HG03135 (cell line): ENCODE measurements around the gene ABCG1.

Experiments used
- ATAC-seq: cut with Tn5 transposase; IDR thresholded peaks from one replicate; pipeline ENCODE4 v1.9.1; 2021; ENCODE audit warnings: mild to moderate bottlenecking, moderate library complexity; ENCODE audit not compliant: unreplicated experiment

Gene ABCG1

DNA sequence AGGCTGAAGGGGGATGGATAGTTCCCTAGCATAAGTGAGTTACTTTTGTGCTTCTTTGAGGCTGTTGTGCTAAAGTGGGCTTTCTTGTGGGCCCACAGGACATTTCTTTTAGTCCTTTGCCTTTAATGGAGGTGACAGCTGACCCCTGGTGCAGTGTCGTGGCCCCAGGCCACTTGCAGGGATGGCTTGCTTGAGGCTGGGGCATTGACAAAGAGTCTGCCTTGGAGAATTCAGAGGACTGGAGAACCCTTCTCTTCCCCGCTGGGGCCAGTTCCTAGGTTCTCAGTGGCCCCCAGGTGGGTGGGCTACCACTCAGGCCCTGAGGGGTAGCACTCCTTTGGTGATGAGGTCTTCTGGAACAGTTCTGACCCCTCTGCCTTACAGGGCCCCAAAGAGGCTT, 12.8 kb downstream of the ABCG1 start:
- ATAC-seq = no peak

- no peak for ATAC-seq
These were observed 13.4 kb downstream of the ABCG1 start for GRCh38 chr21:42232176-42232825.

DNA sequence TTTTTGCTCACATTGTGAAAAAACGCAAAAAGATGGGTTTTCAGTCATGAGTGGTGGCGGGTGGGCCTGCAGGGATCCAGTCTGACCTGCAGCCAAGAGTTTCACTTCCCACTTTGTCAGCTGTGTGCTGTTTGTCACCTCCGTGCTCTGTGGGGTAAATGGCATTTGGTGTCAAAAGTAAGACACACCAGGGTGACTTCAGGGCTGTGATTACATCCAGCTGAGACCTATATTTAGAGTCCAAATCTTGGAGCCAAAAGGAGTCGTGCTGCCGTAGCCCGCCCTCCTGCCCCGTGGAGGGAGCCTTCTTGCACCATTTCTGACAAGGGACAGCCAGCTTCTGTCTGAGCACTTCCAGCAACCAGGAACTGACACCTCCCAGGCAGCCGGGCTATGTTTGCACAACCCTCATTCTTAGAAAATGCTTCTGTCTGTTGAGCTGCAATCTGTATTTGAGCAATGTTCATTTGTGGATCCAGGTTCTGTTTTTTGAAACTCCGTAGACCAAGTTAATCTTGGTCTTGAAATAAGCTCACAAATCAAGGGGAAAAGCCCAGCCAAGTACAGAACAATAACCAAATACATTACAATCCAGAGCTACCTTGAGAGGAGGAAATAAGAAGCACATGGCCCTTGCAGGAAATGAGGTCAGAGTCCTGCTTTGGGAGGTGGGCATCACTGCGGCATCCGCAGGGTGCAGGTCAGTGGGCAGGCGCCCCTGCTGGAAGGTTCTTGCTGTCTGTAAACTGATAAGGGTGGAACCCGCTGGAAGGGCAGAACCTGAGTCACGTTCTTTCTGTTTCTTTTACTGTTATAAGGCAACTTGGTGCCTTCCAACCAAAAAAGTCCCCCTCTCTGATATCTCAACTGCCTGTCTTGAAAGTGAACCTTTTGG, 14.4 kb downstream of the ABCG1 start:
- peak; percentile 36 for ATAC-seq

GRCh38 chr21:42234041-42234440, 15.1 kb downstream of the ABCG1 start:
- ATAC-seq = no peak

GRCh38 chr21:42234464-42235241, 15.7 kb downstream of the ABCG1 start:
- ATAC-seq = peak; percentile 39

GRCh38 chr21:42235593-42235992, 16.7 kb downstream of the ABCG1 start:
- no peak for ATAC-seq

GRCh38 chr21:42236014-42236413, 17.1 kb downstream of the ABCG1 start:
- no peak for ATAC-seq

GRCh38 chr21:42236693-42237092, 17.8 kb downstream of the ABCG1 start:
- ATAC-seq = no peak

DNA sequence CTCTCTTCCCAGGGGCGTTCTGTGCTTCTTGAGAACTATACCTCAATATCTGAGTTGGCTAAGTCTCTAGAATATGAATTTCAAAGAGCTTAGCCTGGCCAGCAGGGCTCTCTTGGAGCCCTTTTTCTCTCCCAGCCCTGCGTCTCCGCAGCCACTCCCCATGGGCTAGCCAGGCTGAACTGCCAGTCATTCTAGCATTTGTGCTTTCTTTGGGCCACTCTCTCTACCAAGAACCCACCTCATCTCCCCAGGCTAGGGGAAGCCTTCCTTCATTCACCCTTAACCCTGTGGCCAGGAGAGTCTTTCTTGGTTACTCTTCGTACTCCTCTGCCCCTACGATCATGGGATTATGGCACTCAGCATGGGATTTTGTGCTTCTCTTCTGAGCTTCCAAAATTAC, 18.2 kb downstream of the ABCG1 start:
- ATAC-seq = no peak

DNA sequence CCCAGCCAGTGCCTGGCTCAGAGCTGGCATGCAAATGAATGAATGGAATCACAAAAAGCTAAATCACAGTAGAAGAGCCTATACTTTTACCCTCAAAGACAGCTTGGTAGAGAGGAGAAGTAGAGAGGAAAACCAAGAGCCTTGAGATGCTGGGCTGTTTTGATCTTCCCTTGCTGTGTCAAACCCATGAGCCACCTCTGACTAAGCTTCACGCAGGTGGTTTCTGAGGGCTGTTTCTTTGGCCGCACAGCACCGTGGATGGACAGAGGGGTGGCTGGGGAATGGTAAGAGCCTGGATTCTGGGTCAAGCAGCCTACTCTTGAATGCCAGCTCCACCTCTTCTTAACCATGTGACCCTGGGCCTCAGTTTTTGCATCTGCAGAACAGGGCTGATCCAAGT, 18.6 kb downstream of the ABCG1 start:
- no peak for ATAC-seq

GRCh38 chr21:42238185-42238934, 19.4 kb downstream of the ABCG1 start:
- no peak for ATAC-seq

DNA sequence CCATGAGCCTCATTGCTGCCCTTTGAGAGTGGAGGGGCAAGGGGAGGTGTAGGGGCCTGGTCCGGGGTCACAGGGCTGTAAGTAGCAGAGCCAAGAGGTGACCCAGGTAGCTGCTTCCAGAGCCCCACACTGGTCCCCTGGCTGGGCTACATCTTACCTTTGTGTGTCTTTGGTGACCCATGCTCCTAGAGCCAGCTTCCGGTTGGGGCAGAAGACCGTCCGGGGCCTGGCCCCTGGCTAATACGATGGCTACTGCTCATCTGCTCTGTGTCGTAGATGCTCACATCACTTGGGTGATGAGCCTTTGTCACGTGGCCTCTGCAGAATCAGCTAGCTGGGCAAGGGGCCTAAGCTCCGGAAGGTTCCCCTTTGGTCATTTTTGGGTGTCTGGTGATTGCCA, 20.6 kb downstream of the ABCG1 start:
- no peak for ATAC-seq

DNA sequence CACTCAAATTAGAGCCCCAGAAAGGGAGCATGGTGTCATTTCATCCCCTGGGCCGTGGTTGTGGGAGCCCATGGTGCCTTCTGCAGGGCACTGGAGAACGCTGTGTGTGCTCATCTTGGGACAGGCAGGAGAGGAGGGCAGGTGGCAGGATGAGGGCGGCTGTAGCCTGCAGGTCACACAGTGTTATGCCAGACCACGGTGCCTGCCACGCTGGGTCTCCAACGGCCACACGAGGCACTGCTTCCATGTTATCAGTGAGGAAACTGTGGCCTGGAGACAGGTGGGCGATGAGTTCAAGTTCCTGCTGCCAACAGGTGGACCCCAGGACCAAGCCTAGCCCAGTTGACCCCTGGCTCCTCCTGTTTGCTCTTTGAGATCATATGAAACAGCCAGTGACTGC, 21.0 kb downstream of the ABCG1 start:
- ATAC-seq = no peak

- no peak for ATAC-seq
These were observed 23.7 kb downstream of the ABCG1 start for GRCh38 chr21:42242611-42243010.

GRCh38 chr21:42243026-42243425, 24.1 kb downstream of the ABCG1 start:
- ATAC-seq = no peak

DNA sequence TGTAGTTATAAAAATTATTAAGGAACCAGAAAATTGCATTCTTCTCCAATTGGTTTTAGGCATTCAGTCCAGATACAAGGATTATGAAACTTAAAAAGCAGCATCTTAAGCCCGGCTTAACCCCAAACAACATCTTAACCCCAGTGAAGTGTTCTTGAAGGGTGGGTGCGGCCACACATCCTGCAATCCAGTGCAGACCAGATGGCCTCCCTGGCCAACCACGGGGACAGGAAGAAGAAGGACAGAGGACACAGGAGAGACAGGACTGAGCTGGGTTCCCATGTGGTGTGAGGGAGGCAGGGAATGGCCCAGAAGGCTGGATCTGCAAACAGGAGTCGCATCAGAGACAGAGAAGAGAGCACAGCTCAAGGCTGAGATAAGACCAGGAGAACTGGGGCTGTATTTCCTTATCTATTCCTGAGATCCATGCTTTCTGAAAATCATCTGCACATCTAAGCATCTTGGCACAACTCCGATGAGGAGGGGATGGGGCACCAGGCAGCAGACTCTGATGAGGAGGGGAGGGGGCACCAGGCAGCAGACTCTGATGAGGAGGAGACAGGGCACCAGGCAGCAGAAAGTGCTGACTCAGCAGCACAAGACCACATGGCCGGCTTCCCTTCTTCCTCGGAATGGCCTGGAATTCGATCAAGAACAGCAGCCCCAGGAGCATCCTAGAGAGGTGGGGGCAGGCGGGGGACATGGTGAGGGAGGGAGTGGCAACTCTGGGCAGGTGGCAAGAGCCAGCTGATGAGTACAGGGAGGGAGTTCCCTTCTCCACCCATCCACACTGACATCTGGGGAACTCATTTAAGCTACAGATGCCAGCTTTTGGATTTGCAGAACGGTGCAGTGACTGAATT, 26.6 kb downstream of the ABCG1 start:
- no peak for ATAC-seq

DNA sequence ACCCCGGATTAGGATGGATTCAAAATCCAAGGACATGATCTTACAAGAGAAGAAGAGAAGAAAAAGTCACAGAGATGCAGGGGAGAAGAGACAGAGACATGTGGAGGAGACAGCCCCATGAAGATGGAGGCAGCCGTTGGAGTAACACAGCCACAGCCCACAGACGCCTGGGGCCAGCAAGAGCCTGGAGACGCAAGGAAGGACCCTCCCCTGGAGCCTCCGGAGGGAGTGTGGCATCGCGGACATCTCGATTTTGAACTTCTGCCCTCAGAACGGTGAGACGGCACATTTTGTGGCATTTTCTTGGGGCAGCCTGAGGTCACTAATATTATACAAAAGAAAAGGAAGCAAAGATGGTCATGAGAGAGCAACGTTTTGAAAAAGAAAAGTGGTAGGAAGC, 28.8 kb downstream of the ABCG1 start:
- ATAC-seq = no peak

GRCh38 chr21:42248241-42248640, 29.3 kb downstream of the ABCG1 start:
- ATAC-seq = no peak

GRCh38 chr21:42248783-42249597, 30.1 kb downstream of the ABCG1 start:
- peak; percentile 77 for ATAC-seq
